ENCODE data around the gene BHLHE23. TPM values are rescaled to one million over a fixed set of nuclear protein-coding genes. Genes with fewer than 3 reads are reported as not detected.

The BHLHE23 gene
- total and polyA plus RNA-seq, 4 donors: not detected

GRCh38 chr20:62990306-62990825 lies 16.4 kb downstream of the BHLHE23 start:
- no peak for ATAC-seq (ENCODE audit: insufficient read depth, low FRiP score)
- H3K27me3 ChIP-seq (ENCODE audit: control insufficient read depth in 3 of 3, insufficient read depth in 3 of 3, low read length in 2 of 3): peaks cover 3 to 30% (median 8%) of the 10 kb centered on the region in 3 donors
- DNase-seq: no peak

GRCh38 chr20:62989201-62989601 lies 17.6 kb downstream of the BHLHE23 start:
- Histone ChIP-seq H3K4me3 (no peak overlapping the region), H3K27me3 (ENCODE audit: control insufficient read depth in 3 of 3, insufficient read depth in 3 of 3, low read length in 2 of 3) (peaks cover 3 to 20% (median 4%) of the 10 kb centered on the region in 3 donors), H3K4me1 (ENCODE audit: control insufficient read depth in 5 of 5, insufficient read depth in 5 of 5, low read length in 5 of 5) (no peaks in the 10 kb centered on the region), H3K36me3 (ENCODE audit: control insufficient read depth in 4 of 4, insufficient read depth in 4 of 4, low read length in 4 of 4) (no peaks in the 10 kb centered on the region), H3K27ac (ENCODE audit: low read depth in 1 of 2, low read length in 1 of 2) (no peak overlapping the region), H3K9ac (ENCODE audit: insufficient read depth in 1 of 2, low read length in 2 of 2) (no peak overlapping the region), H3K9me3 (ENCODE audit: control insufficient read depth in 4 of 4, insufficient read depth in 3 of 4, low read length in 3 of 4) (peaks cover 0 to 2% (median 0%) of the 10 kb centered on the region in 4 donors)
- DNase-seq (no peak), ATAC-seq (ENCODE audit: insufficient read depth, low FRiP score) (no peak)
- no peak for TF ChIP-seq CTCF (IDR thresholded peaks at IDR 0.05; ENCODE audit: control extremely low read depth, extremely low read depth)
- 30 to 45% methylated on average over 11 of the region's 11 CpGs for WGBS, 2 donors

More at GRCh38 chr20:62990306-62990825, 16.4 kb downstream of the BHLHE23 start:
- WGBS, 2 donors: 68 to 84% methylated on average over 22 of the region's 22 CpGs
- H3K9me3 ChIP-seq (ENCODE audit: control insufficient read depth in 4 of 4, insufficient read depth in 3 of 4, low read length in 3 of 4): peaks cover 0 to 2% (median 0%) of the 10 kb centered on the region in 4 donors
- no peaks in the 10 kb centered on the region for H3K36me3 ChIP-seq (ENCODE audit: control insufficient read depth in 4 of 4, insufficient read depth in 4 of 4, low read length in 4 of 4)
- H3K9ac ChIP-seq (ENCODE audit: insufficient read depth in 1 of 2, low read length in 2 of 2): no peak overlapping the region
- no peak overlapping the region for H3K4me3 ChIP-seq
- no peak overlapping the region for H3K27ac ChIP-seq (ENCODE audit: low read depth in 1 of 2, low read length in 1 of 2)
- H3K4me1 ChIP-seq (ENCODE audit: control insufficient read depth in 5 of 5, insufficient read depth in 5 of 5, low read length in 5 of 5): no peaks in the 10 kb centered on the region
- no peak for TF ChIP-seq CTCF (IDR thresholded peaks at IDR 0.05; ENCODE audit: control extremely low read depth, extremely low read depth)

GRCh38 chr20:62987114-62987513 lies 19.6 kb downstream of the BHLHE23 start:
- no peak for TF ChIP-seq CTCF (IDR thresholded peaks at IDR 0.05; ENCODE audit: control extremely low read depth, extremely low read depth)
- no peak overlapping the region for H3K9ac ChIP-seq (ENCODE audit: insufficient read depth in 1 of 2, low read length in 2 of 2)
- 54 to 72% methylated on average over 10 of the region's 10 CpGs for WGBS, 2 donors
- no peak for DNase-seq
- H3K4me3 ChIP-seq: no peak overlapping the region
- peaks cover 2 to 12% (median 3%) of the 10 kb centered on the region in 3 donors for H3K27me3 ChIP-seq (ENCODE audit: control insufficient read depth in 3 of 3, insufficient read depth in 3 of 3, low read length in 2 of 3)
- H3K4me1 ChIP-seq (ENCODE audit: control insufficient read depth in 5 of 5, insufficient read depth in 5 of 5, low read length in 5 of 5): no peaks in the 10 kb centered on the region
- peaks cover 0 to 2% (median 0%) of the 10 kb centered on the region in 4 donors for H3K9me3 ChIP-seq (ENCODE audit: control insufficient read depth in 4 of 4, insufficient read depth in 3 of 4, low read length in 3 of 4)
- no peak overlapping the region for H3K27ac ChIP-seq (ENCODE audit: low read depth in 1 of 2, low read length in 1 of 2)
- ATAC-seq (ENCODE audit: insufficient read depth, low FRiP score): no peak
- H3K36me3 ChIP-seq (ENCODE audit: control insufficient read depth in 4 of 4, insufficient read depth in 4 of 4, low read length in 4 of 4): no peaks in the 10 kb centered on the region
